Fibroblast of the aortic adventitia (primary cell): Measurements from ENCODE around the gene ERCC5. TPM values are rescaled to one million over a fixed set of nuclear protein-coding genes. Genes with fewer than 3 reads are reported as not detected.
A peak's percentile ranks its signal among the peaks of the same experiment; 100 is the strongest.

Experiments
- DNase-seq: peaks from one replicate; pipeline ENCODE4 v3.0.0-alpha.2; 2010; ENCODE audit warnings: low read depth
- H3K4me3 ChIP-seq: 2 replicates; pipeline ENCODE4 v1.5.1; 2011; ENCODE audit warnings: low read depth, mild to moderate bottlenecking, control low read depth, low read length, moderate library complexity
- CTCF ChIP-seq: IDR thresholded peaks from 2 replicates; pipeline ENCODE4 v1.5.1; 2011; ENCODE audit warnings: mild to moderate bottlenecking, low read length, control low read depth, inconsistent platforms; ENCODE audit not compliant: insufficient read depth
- total RNA-seq: library from RNA; depleted of rRNA; stranded (reverse); fragments of >200 nt; gene quantifications from 2 replicates; pipeline ENCODE4 v1.2.3, GENCODE V29; 2012; ENCODE audit warnings: low replicate concordance

Gene ERCC5
- total RNA-seq, 1 donor: 98.0 TPM

- no peak overlapping the region for H3K4me3 ChIP-seq
- no peak for DNase-seq
- TF ChIP-seq CTCF: no peak
Observed at GRCh38 chr13:102854675-102855074, 8.8 kb downstream of the ERCC5 start.

GRCh38 chr13:102856557-102856956 lies 10.7 kb downstream of the ERCC5 start:
- no peak overlapping the region for H3K4me3 ChIP-seq
- no peak for TF ChIP-seq CTCF
- peak; percentile 72 for DNase-seq

GRCh38 chr13:102862624-102863210 lies 16.9 kb downstream of the ERCC5 start:
- TF ChIP-seq CTCF: no peak
- no peak for DNase-seq
- H3K4me3 ChIP-seq: no peak overlapping the region

GRCh38 chr13:102863590-102863989 lies 17.8 kb downstream of the ERCC5 start:
- H3K4me3 ChIP-seq: no peak overlapping the region
- no peak for TF ChIP-seq CTCF
- no peak for DNase-seq

GRCh38 chr13:102868366-102868936 lies 22.6 kb downstream of the ERCC5 start:
- no peak overlapping the region for H3K4me3 ChIP-seq
- no peak for DNase-seq

GRCh38 chr13:102869948-102870676 lies 24.3 kb downstream of the ERCC5 start:
- no peak for DNase-seq
- no peak overlapping the region for H3K4me3 ChIP-seq
- no peak for TF ChIP-seq CTCF

More at GRCh38 chr13:102868366-102868936, 22.6 kb downstream of the ERCC5 start:
- TF ChIP-seq CTCF: no peak
